Activated T-cell treated with anti-CD3 and anti-CD28 coated beads, Interleukin-2, amount 50 U/mL, for 4 hours (primary cell): Measurements from ENCODE around the gene HDAC7. TPM values are rescaled to one million over a fixed set of nuclear protein-coding genes. Genes with fewer than 3 reads are reported as not detected.
A peak's percentile ranks its signal among the peaks of the same experiment; 100 is the strongest.

Experiments used
- ATAC-seq, 2 donors: fragments of 200-7000 bp; cut with Tn5 transposase; one replicate each; pipeline ENCODE4 v1.10.0; 2021
- DNase-seq: peaks from one replicate; pipeline ENCODE4 v3.0.0-alpha.2; 2020
- H3K27me3 Mint-ChIP-seq: one replicate; pipeline ENCODE4 v1.8.0; 2021; ENCODE audit warnings: low read depth, mixed read lengths
- H3K36me3 Mint-ChIP-seq: one replicate; pipeline ENCODE4 v1.8.0; 2022; ENCODE audit warnings: mixed read lengths; ENCODE audit not compliant: insufficient read depth
- H3K4me1 Mint-ChIP-seq: one replicate; pipeline ENCODE4 v1.8.0; 2021; ENCODE audit warnings: low read depth, mixed read lengths
- H3K4me3 Mint-ChIP-seq: one replicate; pipeline ENCODE4 v1.8.0; 2021; ENCODE audit warnings: mild to moderate bottlenecking, moderate library complexity, mixed read lengths
- H3K9me3 Mint-ChIP-seq: one replicate; pipeline ENCODE4 v1.8.0; 2021; ENCODE audit warnings: mixed read lengths
- total RNA-seq, 3 donors: library from RNA; stranded (reverse); gene quantifications; one replicate each; pipeline ENCODE4 v1.2.1, GENCODE V29; 2021

The HDAC7 gene
- total RNA-seq, 3 donors from 2014 or later, result 168 to 199 (median 199) TPM

GRCh38 chr12:47791351-47791746, 28.4 kb downstream of the HDAC7 start:
- DNase-seq (no peak), ATAC-seq (no peak)
- Mint-ChIP-seq H3K4me1 (peaks cover 4% of the 10 kb centered on the region), H3K27me3 (no peaks in the 10 kb centered on the region), H3K4me3 (no peak overlapping the region), H3K36me3 (peaks cover 43% of the 10 kb centered on the region), H3K9me3 (no peaks in the 10 kb centered on the region)

DNA sequence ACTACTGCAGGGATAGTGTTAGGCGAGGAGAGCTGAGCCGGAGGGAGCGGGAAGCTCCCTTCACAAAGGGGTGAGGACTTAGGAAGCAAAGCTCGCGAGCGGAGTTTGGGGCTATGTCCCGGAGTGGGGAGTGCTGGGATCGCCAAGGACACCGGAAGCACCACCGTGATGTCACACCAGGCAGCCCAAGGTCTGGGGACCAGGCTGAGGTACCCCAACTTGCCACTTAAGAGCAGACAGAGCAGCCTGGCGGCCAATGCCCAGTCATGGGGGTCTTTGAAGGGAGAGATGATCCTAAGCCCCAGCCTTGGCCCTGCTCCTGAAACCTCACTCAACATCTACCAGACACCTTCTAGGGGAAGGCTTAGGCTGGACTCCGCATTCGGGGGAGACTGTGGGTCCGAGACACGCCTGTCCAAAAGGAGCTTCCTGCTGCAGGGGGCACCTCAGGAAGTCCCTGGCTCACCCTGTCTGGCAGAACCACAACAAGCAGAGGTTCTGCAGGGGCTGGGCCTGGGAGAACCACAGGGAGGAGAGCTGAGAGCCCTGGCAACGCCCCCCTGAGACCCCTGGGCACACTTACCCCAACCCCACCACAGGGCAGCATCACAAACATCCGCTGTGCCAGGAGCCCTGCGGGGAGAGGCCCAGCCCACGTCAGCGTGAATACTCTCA, 28.9 kb downstream of the HDAC7 start:
- peaks cover 47% of the 10 kb centered on the region for H3K36me3 Mint-ChIP-seq
- H3K4me3 Mint-ChIP-seq, result no peak overlapping the region

DNA sequence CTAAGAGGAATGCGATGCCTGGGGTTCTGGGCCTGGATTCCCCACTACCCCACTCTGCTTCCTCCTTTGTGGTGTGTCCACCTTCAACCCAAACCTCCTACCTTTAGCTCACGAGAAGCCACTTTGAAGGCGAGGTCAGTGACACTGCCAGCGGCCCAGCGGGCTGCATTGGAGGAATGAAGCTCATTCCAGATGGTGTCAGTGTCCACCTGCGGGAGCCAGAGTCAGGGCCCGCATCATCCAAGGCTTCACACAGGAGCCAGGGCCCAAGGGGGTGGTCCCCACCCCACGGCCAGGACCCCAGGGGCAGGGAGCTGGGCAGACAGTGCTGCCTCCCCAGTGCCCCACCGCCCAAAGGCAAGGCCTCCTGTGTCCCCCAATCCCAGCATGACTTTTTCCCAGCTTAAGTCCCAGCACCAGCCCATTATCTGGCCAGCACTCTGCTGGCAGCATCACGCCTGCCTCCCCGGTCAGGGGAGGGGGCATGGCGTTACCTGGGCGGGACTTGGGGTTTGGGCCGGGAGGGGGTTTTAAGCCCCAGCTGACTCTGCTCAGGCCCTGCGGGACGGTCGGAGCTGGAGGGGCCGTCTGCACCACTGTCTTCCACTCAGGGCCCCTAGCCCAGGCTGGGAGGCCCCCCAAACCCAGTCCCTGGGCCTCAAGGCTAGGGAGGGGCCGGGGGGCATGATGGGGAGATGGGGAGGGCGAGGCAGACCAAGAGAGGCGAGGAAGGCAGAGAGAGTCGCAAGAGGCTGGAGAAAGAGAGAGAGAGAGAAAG, 29.8 kb downstream of the HDAC7 start:
- ATAC-seq, result no peak
- H3K27me3 Mint-ChIP-seq, result no peaks in the 10 kb centered on the region
- H3K9me3 Mint-ChIP-seq, result no peaks in the 10 kb centered on the region
- H3K4me1 Mint-ChIP-seq, result peaks cover 14% of the 10 kb centered on the region
- DNase-seq, result no peak
- H3K36me3 Mint-ChIP-seq, result peaks cover 51% of the 10 kb centered on the region
- H3K4me3 Mint-ChIP-seq, result no peak overlapping the region

More for the DNA sequence above, 28.9 kb downstream of the HDAC7 start:
- Mint-ChIP-seq H3K4me1 (peaks cover 9% of the 10 kb centered on the region), H3K27me3 (no peaks in the 10 kb centered on the region), H3K9me3 (no peaks in the 10 kb centered on the region)
- ATAC-seq (no peak), DNase-seq (no peak)

- H3K4me1 Mint-ChIP-seq, result peaks cover 14% of the 10 kb centered on the region
- H3K36me3 Mint-ChIP-seq, result peaks cover 54% of the 10 kb centered on the region
- DNase-seq (no peak), ATAC-seq (no peak)
- H3K27me3 Mint-ChIP-seq, result no peaks in the 10 kb centered on the region
- no peaks in the 10 kb centered on the region for H3K9me3 Mint-ChIP-seq
- no peak overlapping the region for H3K4me3 Mint-ChIP-seq
These were observed 30.6 kb downstream of the HDAC7 start for GRCh38 chr12:47789141-47789540.

DNA sequence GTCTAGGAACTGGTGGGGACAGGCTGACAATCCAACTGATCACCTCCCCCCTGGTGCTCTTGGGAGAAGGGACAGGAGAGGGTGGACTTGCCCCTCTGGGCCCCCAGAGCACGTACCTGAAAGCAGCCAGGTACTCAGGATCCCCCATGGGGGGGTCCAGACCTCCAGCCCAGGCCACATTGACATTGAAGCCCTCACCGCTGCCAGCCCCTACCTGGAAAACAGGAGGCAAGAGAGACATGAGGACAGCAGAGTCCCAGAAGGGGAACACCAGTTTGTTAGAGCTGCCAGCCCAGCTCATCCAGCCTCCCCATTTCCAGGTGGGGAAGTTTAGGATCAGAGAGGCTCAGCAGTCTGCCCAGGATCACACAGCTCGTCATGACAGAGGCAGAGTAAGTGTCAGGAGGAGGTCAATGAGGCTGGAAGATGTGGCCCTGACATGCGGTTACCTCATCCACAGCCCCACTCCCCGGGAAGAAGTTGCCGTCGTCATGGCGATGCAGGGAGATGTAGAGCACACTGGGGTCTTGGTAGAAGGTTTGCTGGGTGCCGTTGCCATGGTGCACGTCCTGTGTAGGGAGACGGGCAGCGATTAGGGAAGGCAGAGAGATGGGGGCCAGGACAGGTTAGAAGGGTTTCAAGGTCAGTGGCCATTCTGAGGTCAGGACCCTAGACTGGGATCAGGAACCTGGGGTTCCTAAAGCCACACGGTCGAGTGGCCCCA, 31.9 kb downstream of the HDAC7 start:
- ATAC-seq, result no peak
- H3K9me3 Mint-ChIP-seq, result no peaks in the 10 kb centered on the region
- H3K4me1 Mint-ChIP-seq, result peaks cover 14% of the 10 kb centered on the region
- no peak for DNase-seq
- H3K27me3 Mint-ChIP-seq, result no peaks in the 10 kb centered on the region
- no peak overlapping the region for H3K4me3 Mint-ChIP-seq
- H3K36me3 Mint-ChIP-seq, result peaks cover 51% of the 10 kb centered on the region

DNA sequence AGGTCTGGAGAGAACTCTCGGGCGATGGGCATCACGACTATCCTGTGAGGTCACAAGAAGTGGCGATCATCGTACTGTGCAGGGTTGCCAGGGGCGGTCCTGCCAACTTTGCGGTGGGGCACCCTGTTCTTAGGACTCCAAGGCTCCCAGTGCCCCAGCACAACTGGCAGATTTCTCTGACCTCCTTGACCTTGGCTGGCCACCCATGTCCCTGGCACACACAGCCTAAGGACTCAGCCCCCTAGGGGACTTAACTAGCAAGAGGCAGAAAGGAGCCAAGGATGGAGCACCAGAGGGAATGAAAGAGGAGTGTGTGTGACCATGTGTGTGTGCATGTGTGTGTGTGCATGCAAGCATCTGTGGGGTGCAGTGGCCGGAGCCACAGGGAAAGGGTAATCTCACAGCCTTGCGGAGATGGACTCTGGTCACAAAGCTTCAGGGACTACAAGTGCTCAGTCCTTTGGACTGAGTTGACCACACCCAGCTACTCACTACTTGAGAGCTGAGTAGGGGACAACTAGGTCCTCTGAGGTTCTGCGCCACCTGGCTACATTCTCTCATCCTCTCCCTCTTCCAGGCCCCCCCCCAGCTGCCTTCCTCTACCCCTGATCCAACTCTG, 32.9 kb downstream of the HDAC7 start:
- no peak overlapping the region for H3K4me3 Mint-ChIP-seq
- H3K9me3 Mint-ChIP-seq, result no peaks in the 10 kb centered on the region
- peaks cover 51% of the 10 kb centered on the region for H3K36me3 Mint-ChIP-seq
- DNase-seq, result no peak
- ATAC-seq, result no peak
- H3K4me1 Mint-ChIP-seq, result peaks cover 15% of the 10 kb centered on the region
- no peaks in the 10 kb centered on the region for H3K27me3 Mint-ChIP-seq

- Mint-ChIP-seq H3K4me1 (peaks cover 18% of the 10 kb centered on the region), H3K36me3 (peaks cover 51% of the 10 kb centered on the region), H3K9me3 (no peaks in the 10 kb centered on the region), H3K4me3 (no peak overlapping the region), H3K27me3 (no peaks in the 10 kb centered on the region)
- DNase-seq (no peak), ATAC-seq (peak; percentile 31 to 51)
These were observed 33.6 kb downstream of the HDAC7 start for GRCh38 chr12:47785887-47786661.

- peaks cover 43% of the 10 kb centered on the region for H3K36me3 Mint-ChIP-seq
- peak in 1 of 2 donors; percentile 23 for ATAC-seq
- H3K4me1 Mint-ChIP-seq, result peaks cover 18% of the 10 kb centered on the region
- H3K4me3 Mint-ChIP-seq, result no peak overlapping the region
- H3K9me3 Mint-ChIP-seq, result no peaks in the 10 kb centered on the region
- DNase-seq, result no peak
- H3K27me3 Mint-ChIP-seq, result no peaks in the 10 kb centered on the region
These were observed 34.4 kb downstream of the HDAC7 start for GRCh38 chr12:47785036-47785886.

GRCh38 chr12:47783821-47784819, 35.6 kb downstream of the HDAC7 start:
- H3K4me1 Mint-ChIP-seq, result peaks cover 23% of the 10 kb centered on the region
- no peaks in the 10 kb centered on the region for H3K27me3 Mint-ChIP-seq
- no peak overlapping the region for H3K4me3 Mint-ChIP-seq
- ATAC-seq, result no peak
- no peak for DNase-seq
- no peaks in the 10 kb centered on the region for H3K9me3 Mint-ChIP-seq
- H3K36me3 Mint-ChIP-seq, result peaks cover 37% of the 10 kb centered on the region

- Mint-ChIP-seq H3K9me3 (no peaks in the 10 kb centered on the region), H3K4me1 (peaks cover 26% of the 10 kb centered on the region), H3K27me3 (no peaks in the 10 kb centered on the region), H3K4me3 (no peak overlapping the region), H3K36me3 (peaks cover 31% of the 10 kb centered on the region)
- no peak for ATAC-seq
- no peak for DNase-seq
These were observed 36.5 kb downstream of the HDAC7 start for GRCh38 chr12:47783024-47783755.

GRCh38 chr12:47782372-47782770, 37.3 kb downstream of the HDAC7 start:
- H3K27me3 Mint-ChIP-seq, result no peaks in the 10 kb centered on the region
- H3K4me1 Mint-ChIP-seq, result peaks cover 26% of the 10 kb centered on the region
- H3K4me3 Mint-ChIP-seq, result no peak overlapping the region
- no peak for DNase-seq
- peaks cover 24% of the 10 kb centered on the region for H3K36me3 Mint-ChIP-seq
- ATAC-seq, result no peak
- no peaks in the 10 kb centered on the region for H3K9me3 Mint-ChIP-seq
